Kidney capillary endothelial cell (primary cell): Measurements from ENCODE around the gene TIMELESS.
"Not testable (repeated sequence)": the region's sequence is repeated elsewhere in the genome, so short reads cannot be mapped to it uniquely, and the experiment has no call there.

Experiments
- DNase-seq: peaks from one replicate; pipeline ENCODE4 v3.0.0-alpha.2; 2018; ENCODE audit warnings: low spot score

Gene TIMELESS

DNA sequence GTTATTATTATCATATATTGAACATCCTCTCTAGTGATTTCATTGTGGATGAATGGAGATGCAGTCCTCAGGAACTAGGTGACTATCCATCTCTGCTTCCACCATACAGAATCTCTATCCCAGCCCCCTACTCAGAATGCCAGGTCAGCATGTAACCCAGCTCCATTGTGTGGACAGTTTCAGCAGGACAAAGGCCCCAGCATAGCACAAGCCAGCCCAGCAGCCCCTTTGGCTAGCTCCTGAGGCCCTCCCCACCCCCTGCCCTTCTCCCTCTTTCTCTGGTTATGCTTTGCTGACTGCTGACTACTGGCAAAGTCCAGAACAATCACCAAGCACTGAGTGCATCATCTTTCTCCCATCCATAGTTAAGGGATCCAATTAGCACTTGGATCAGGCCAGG lies 13.3 kb upstream of the TIMELESS start:
- DNase-seq = no peak

DNA sequence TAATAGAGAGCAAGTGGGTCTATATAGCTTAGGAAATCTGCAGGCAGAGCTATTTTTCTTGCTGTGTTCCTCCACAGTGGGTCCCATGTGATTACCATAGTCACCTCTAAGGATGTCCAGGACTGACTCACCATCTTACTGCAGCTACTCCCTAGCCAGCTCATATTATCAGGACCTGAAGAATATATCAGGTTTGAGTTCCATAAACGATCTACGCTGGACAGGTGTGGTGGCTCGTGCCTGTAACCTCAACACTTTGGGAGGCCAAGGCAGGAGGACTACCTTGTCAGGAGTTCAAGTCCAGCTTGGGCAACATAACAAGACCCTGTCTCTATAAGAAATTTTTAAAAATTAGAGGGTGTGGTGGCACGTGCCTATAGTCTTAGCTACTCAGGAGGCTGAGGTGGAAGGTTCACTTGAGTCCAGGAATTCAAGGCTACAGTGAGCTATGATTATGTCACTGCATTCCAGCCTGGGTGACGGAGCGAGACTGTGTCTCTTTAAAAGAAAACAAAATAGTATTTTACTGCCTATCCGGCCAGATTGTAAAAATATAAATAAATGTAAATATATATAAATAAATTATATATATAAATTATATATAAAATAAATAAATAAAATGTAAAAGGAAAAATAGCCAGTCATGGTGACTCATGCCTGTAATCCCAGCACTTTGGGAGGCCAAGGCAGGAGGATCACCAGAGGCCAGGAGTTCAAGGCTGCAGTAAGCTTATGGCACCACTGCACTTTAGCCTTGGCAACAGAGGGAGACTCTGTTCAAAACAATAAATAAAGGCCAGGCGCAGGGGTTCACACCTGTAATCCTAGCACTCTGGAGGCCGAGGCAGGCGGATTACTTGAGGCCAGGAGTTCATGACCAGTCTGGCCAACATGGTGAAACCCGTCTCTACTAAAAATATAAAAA lies 12.3 kb upstream of the TIMELESS start:
- DNase-seq = peak; percentile 56

DNA sequence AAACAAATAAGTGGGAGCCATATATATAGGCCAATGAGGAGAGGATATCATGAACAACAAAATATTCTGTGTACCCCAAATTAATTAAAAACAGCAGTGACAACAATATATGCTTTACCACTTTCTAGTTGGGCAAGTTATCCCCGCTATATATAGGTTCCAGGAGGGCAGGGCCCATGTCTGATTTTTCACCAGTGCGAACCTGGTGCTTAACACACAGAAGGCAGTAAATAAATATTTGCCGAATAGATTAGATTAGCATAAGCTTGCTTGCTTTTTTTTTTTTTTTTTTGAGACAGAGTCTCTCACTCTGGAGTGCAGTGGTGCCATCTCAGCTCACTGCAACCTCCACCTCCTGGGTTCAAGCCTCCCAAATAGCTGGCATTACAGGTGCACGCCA lies 8.6 kb upstream of the TIMELESS start:
- no peak for DNase-seq

DNA sequence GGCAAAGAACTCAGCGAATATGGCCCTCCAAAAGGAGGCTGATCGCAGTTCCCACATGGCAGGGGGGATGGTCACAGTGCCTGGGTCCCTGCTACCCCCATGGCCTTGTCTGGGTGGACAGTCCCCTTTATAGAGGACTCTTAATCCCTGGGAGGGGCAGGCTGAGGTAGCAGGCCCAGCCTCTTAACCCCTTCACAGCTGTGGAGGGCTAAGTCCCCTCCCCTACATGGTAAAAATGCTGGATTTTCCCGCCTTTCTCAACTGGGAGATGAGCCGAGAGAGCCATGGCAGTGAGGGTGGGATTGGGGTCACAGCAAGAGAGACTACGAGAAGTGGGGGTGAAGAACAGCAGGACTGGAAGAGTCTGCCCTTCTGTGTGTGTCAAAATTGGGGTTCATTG lies 5.3 kb upstream of the TIMELESS start, which contains the start of gene MIP:
Gene MIP, minus strand, starts transcription at position 101 of the 400 bp plus-strand sequence. Its CDS starts 44 bp downstream, at position 57.
- DNase-seq = no peak

DNA sequence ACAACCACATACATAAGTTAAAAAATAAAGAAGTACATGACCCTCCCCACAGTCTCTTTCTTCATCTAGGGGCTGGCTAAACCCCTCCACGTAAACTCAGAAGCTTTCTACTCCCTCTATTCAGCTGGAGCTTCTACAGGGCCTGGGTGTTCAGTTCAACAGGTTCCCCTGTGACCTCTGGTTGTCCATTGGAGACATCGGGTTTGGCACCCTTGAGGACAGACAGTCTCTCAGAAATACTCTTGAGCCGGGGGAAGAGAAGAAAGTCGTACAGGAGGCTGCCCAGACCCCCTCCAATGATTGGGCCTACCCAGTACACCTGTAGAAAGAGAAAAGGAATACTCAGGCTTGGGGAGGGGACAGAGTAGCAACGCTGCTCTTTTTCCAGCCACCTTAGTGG lies 1.9 kb upstream of the TIMELESS start:
- DNase-seq = no peak

DNA sequence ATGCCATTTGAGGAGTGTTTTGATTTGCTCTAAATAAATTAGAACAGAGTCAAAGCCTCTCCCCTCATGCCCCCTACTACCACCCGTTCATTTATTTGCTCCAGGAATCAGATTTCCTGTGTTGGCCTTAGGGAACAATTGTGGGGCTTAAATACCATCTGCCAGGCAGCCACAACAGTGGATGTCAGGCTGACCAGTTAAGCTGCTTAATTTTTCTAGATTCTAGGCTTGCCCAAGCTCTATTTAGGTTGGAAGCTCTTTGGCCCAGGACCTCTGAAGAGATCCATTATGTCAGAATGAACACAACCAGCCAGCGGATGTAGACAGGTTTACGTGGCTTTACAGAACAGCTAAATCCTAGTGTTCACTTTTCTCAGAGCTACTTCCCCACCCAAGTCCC lies 1.0 kb upstream of the TIMELESS start:
- no peak for DNase-seq

DNA sequence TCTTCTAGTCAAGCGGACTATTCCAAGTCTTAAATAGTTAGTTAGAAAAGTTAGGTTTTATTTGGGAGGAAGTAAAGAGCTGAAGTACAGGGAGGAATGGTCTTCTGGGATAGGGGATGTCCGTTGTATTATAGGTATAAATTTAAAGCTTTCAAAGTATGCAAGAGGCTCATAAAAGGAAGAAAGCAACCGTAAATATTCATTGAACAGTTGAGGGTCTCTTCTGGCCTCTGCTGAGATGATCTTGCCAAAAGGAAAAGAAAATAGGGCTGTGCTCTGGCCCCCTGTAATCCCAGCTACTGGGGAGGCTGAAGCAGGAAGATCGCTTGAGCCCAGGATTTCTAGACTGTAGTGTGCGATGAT lies 377 bp upstream of the TIMELESS start:
- no peak for DNase-seq

DNA sequence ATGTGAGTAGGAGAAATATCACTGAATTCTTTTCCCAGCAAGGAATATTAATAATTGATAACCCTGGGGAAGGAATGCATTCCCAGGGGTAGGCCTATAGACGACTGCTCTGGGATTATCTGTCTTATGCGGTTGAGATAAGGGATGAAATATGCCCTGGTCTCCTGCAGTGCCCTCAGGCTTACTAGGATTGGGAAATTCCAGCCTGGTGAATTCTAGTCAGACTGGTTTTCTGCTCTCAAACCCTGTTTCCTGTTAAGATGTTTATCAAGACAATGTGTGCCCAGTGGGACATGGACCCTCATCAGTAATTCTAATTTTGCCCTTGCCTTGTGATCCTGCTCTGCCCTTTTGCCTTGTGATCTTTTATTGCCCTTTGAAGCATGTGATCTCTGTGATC lies 6.0 kb downstream of the TIMELESS start:
- DNase-seq = not testable (repeated sequence)

DNA sequence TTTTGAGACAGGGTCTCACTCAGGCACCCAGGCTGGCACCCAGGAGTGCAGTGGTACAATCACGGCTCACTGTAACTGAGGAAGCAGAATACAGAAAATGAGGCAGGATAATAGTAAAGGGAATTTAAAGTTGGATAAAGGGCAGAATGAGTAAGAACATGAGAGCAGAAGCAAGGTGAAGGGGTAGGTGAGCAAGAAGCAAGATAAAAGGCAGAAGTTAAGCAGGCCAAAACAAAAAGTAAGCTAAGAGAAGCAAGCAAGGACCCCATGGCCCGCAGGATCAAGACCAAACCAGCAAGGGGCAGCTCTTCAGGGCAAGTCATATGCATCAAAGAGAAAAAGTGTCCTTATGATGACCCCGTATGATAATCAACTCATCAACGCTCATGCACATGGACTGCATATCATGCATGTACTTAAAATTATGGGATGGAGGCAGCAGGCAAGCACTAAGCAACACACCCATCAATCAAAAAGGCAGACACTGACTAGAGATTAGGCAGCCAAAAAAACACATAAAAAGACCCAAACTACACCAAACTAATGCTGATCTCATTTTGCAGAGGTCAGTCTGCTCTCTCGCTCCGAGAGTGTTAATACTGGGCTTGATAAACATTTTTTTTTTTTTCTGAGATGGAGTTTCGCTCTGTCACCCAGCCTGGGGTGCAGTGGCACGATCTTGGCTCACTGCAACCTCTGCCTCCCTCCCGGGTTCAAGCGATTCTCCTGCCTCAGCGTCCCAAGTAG lies 11.6 kb downstream of the TIMELESS start:
- DNase-seq = no peak

DNA sequence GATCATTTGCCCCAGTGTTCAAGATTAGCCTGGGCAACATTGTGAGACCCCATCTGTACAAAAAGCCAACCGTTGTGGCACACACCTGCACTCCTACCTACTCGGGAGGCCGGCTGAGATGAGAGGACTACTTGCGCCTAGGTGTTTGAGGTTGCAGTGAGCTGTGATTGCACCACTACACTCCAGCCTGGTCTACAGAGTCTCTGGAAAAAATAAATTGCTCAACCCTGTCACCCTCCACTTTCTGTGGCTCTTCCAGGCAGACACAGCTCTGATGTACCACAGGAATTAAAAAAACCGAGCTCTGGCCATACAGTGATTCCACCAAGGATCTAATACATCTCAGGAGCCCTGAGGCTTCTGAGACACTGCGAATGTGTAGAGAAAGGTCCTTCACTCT lies 14.4 kb downstream of the TIMELESS start:
- no peak for DNase-seq

DNA sequence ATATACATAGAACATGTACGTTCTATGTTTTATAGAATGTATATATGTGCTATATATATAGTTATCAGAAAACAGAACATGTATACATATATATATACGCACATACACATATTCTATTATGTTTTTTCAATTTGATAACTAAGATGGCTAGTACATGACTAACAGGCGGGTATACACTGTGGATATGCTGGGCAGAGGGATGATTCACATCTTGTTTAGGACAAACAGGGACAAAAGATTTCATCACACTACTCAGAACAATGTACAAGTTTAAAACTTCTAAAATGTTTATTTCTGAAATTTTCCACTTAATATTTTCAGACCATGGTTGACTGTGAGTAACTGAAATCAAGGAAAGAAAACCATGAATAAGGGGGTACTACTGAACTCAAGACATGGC lies 17.4 kb downstream of the TIMELESS start:
- DNase-seq = no peak

DNA sequence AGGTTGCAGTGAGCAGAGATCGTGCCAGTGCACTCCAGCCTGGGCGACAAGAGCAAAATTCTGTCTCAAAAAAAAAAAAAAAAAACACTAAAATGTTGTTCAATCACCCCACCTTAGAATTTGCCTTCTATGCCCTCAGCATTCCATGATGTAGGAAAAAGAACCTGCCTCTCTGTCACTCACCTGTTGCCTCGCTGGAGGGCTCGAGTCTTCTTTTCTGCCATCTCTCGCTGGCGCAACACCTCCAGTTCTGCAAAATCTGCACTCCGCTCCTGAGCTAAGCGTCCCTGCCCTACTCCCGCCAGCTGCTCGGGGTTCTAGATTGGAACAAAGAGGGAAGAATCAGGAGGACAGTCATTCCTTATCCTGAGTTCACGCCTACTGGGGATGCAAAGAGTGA lies 17.9 kb downstream of the TIMELESS start:
- DNase-seq = no peak

DNA sequence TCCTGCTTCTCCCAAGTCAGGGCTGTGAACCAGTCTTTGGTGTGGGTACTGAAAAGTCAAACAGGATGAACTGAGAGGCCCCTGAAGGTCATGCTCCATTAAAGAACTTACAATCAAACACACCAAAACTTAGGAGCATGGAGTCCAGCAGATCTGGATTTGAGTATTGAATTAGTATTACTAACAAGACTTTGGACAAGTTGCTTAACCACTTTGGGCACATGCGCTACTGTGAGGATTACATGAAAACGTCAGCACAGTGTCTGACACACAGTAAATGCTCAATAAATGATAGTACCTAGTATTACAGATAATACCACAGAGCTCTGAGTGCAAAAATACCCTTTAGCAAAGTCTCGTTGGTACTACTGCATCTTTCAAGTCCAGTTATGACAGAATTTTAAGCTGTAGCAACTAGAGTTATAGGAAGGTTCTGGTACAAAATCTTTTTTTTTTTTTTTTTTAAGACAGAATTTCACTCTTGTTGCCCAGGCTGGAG lies 23.2 kb downstream of the TIMELESS start:
- no peak for DNase-seq

DNA sequence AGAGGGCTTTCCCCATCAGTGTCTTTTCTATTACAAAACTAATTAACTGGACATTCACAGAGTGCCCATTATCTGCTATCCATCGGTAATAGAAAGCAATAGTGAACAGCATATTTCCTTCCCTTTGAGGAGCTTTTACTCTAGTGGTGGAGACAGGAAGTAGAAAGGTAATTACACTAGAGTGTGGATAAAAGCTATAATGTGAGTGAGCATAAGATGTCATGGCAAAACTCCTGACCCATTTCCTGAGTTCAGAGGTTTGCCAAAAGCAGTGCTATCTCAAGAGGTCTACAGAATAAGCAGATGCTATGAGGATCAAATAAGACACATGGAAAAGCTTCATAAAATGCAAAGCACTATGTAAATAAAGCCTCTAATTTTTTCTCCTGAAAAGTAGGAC lies 24.0 kb downstream of the TIMELESS start:
- no peak for DNase-seq

DNA sequence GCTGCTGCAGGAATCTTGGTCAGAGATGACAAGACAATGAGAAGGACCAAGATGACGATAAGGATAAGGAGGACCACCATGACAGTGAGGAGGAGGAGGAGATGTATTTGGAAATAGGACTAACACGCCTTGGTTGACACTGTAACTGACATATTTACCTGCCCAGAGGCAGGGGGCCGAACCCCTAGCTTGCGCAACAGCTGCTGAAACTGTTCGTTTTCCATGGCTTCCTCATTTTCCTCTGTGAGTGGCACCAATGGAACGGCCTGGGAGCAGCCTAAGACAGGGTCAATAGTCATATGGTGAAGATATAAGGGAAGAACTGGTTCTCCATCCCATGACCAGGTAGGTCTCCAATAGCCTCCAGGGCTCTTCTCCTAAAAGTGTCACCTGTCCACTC lies 28.8 kb downstream of the TIMELESS start:
- no peak for DNase-seq

DNA sequence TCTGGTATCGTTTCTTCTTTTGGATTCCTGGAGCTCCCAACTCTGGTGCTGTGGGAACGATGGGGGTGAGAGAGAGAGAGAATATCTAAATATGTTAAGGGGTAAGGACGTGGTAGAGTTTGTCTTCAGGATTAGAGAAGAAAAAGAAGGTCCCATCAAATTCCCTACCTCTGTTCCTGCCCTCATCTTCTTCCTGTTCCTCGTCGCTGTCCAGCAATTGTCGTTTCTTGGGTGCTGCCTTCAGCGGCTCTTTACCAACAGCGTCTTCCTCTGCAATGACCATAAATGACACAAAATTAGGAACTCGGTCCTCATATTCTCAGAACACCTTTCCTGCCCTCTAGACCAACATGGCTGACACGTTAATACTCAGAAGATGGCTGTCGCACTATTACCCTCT lies 31.5 kb downstream of the TIMELESS start:
- no peak for DNase-seq

DNA sequence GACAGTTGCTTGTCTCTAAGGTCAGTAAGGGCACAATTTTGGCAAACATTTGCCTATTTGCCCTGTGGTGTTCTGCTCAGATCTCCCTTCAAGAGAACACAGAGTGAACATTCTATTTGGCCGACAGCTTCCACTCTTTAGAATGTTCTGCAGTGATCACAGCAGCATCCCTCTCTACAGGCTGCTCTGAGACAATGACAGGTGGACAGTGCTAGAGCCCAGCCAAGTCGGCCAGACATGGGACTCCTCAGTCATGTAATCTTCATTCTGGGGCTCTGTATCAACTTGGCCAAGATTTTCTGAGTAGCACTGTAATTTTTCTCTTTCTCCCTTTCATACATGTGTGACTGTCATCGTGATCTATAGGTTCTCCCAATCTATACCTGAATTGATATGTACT lies 34.8 kb downstream of the TIMELESS start:
- DNase-seq = no peak

DNA sequence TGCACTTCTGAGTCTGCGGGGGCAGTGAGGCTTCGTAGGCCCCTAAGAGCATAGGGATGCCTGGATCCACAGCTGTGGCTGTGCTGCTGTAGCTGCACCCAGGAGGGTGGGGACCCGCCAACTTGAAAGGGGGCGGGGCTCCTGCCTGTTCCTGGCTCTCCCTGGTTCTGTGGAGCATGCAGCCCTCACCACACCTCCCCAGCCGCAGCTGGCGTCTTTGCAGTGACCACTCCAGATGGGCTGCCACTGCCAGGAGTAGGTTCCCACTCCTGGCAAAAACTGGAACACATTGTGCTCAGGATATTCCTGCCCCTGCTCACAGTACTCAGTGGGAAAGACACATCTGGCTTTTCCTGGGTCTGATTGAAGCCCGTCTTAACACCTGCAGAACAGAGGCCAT lies 35.8 kb downstream of the TIMELESS start:
- DNase-seq = no peak

DNA sequence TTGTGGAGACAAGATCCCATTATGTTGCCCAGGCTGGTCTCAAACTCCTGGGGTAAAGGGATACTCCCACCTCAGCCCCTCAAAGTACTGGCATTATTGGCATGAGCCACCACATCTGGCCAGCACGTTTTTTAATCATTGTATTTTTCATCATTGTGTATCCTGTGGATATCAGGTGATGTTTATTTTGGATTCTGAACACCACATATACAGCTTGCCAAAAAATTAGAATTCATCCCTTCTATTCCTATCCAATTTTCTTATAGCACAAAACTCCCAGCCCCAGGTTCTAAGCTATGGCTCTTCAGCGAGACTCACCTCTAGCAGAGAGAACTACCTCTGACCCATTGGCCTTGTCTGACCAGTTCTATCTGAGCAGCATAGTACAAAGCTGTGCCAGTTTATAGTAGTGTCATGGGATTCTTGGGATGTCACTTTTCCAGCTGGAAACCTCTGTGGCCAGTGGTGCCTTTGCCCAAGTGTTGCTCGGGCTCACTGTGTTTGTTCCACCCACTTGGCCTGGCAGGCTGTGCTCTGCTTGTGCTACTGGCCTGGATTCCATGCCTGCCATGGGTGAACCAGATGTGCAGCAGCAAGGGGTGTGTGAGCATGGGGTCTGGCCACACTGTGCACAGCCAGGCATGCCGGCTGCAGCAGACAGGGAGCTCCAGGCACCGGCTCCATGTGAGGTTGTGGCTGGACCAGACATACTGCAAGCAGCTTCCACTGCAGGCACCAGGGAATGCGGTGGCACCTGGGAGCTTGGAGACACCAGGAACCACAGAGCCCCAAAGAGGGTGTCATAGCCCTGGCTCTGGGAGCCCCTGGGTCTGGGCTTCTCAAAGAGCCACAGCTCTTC lies 37.2 kb downstream of the TIMELESS start:
- DNase-seq = no peak

DNA sequence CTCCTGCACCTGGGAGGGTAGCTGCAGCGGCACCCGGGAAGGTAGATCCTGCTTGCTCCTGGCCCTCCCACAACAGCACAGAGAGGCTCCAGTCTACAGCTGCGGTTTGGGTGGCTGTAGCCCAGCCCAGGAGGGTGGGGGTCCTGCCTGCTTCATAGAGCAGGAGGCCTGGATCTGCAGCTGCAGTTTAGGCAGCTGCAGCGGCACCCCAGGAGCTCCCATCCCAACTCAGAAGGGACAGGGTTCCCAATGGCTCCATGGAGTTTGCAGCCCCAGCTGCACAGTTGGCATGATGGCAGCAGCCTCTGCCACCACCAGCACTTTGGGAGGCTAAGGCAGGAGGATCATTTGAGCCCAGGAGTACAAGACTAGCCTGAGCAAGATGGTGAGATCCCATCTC lies 38.5 kb downstream of the TIMELESS start:
- no peak for DNase-seq

DNA sequence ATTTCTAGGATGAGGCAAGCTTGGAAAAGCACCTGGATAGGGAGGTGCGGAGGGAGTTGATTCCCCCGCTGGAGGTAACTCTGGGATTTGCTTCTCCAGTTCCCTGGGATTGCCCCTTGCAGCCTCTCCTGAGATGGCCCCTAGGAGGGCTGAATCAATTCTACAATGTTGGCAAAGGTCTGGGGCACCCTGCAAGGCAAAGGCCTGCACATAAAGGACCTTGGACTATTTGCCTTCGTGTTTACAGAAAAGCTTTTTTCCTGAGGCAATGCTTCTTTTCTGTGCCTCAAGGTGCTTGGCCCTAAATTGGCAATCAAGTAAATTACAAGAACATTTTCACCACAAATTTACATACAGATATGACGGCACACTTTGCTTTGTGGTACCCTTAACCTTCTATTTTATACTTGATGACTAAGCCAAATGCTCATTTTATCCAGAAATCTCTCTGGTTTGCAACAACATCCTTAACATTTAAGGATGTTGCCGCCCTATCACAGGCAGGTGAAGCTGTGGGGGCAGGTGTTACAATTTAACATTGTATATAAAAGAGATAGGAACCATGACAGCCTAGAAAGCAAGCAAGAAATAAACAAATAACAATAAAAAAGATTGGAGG lies 40.3 kb downstream of the TIMELESS start:
- DNase-seq = no peak

DNA sequence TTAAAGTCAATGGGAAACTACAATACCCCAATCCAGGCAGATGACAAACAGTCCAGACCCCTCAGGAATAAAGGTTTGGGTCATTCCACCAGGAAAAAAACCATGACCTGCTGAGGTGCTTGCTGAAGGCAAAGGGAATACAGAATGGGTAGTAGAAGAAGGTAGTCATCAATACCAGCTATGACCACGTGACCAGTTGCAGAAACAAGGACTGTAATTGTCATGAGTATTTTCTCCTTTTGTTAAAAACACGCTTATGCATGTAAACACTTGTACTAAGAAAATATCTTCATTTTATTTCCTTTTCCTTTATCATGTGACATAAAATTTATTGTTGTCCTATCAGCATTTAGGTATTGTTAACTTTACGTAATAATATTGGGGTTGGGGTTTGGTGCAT lies 45.0 kb downstream of the TIMELESS start:
- not testable (repeated sequence) for DNase-seq
